ENCODE data around the gene LAGE3.

The LAGE3 gene

GRCh38 chrX:154489182-154489581 lies 10.1 kb upstream of the LAGE3 start:
- Histone ChIP-seq H3K9ac (ENCODE audit: low read length) (peak overlapping the region; percentile 91; the same call in 1 of the 2 replicates), H3K27me3 (ENCODE audit: low read depth, low read length) (no peaks in the 10 kb centered on the region), H3K79me2 (ENCODE audit: low read length) (peaks cover 22% of the 10 kb centered on the region), H2AFZ (ENCODE audit: low read depth, low read length) (no peak overlapping the region), H3K4me2 (ENCODE audit: low read length) (peak overlapping the region; percentile 96), H3K4me3 (ENCODE audit: low read length) (peak overlapping the region; percentile 97), H3K36me3 (replicated peaks; ENCODE audit: low read depth, low read length) (peaks cover 15% of the 10 kb centered on the region), H3K27ac (ENCODE audit: low read length) (no peak overlapping the region), H3K4me1 (ENCODE audit: low read length) (peaks cover 18% of the 10 kb centered on the region), H3K9me3 (ENCODE audit: insufficient read depth, low read length) (no peaks in the 10 kb centered on the region), H4K20me1 (ENCODE audit: insufficient read depth, low read length) (no peaks in the 10 kb centered on the region)
- no peak for TF ChIP-seq CTCF (IDR thresholded peaks at IDR 0.05; ENCODE audit: low read depth, low read length)
- TF ChIP-seq EZH2phosphoT487 (IDR thresholded peaks at IDR 0.05; ENCODE audit: low read depth), result no peak

GRCh38 chrX:154488336-154489075 lies 9.4 kb upstream of the LAGE3 start:
- no peaks in the 10 kb centered on the region for H3K9me3 ChIP-seq (ENCODE audit: insufficient read depth, low read length)
- no peaks in the 10 kb centered on the region for H3K27me3 ChIP-seq (ENCODE audit: low read depth, low read length)
- TF ChIP-seq EZH2phosphoT487 (IDR thresholded peaks at IDR 0.05; ENCODE audit: low read depth), result no peak
- no peak for TF ChIP-seq CTCF (IDR thresholded peaks at IDR 0.05; ENCODE audit: low read depth, low read length)
- H4K20me1 ChIP-seq (ENCODE audit: insufficient read depth, low read length), result no peaks in the 10 kb centered on the region
- no peak overlapping the region for H2AFZ ChIP-seq (ENCODE audit: low read depth, low read length)
- H3K9ac ChIP-seq (ENCODE audit: low read length), result no peak overlapping the region
- peaks cover 24% of the 10 kb centered on the region for H3K79me2 ChIP-seq (ENCODE audit: low read length)
- no peak overlapping the region for H3K27ac ChIP-seq (ENCODE audit: low read length)
- no peak overlapping the region for H3K4me2 ChIP-seq (ENCODE audit: low read length)
- H3K36me3 ChIP-seq (replicated peaks; ENCODE audit: low read depth, low read length), result peaks cover 19% of the 10 kb centered on the region
- H3K4me1 ChIP-seq (ENCODE audit: low read length), result peaks cover 18% of the 10 kb centered on the region
- no peak overlapping the region for H3K4me3 ChIP-seq (ENCODE audit: low read length)

GRCh38 chrX:154487518-154488290 lies 8.6 kb upstream of the LAGE3 start:
- Histone ChIP-seq H3K4me3 (ENCODE audit: low read length) (no peak overlapping the region), H3K27me3 (ENCODE audit: low read depth, low read length) (no peaks in the 10 kb centered on the region), H3K4me1 (ENCODE audit: low read length) (peaks cover 18% of the 10 kb centered on the region), H3K9ac (ENCODE audit: low read length) (no peak overlapping the region), H2AFZ (ENCODE audit: low read depth, low read length) (no peak overlapping the region), H3K36me3 (replicated peaks; ENCODE audit: low read depth, low read length) (peaks cover 19% of the 10 kb centered on the region), H4K20me1 (ENCODE audit: insufficient read depth, low read length) (no peaks in the 10 kb centered on the region), H3K27ac (ENCODE audit: low read length) (no peak overlapping the region), H3K4me2 (ENCODE audit: low read length) (peak overlapping the region; percentile 95; the same call in 1 of the 2 replicates), H3K79me2 (ENCODE audit: low read length) (peaks cover 24% of the 10 kb centered on the region), H3K9me3 (ENCODE audit: insufficient read depth, low read length) (no peaks in the 10 kb centered on the region)
- TF ChIP-seq EZH2phosphoT487 (IDR thresholded peaks at IDR 0.05; ENCODE audit: low read depth) (no peak), CTCF (IDR thresholded peaks at IDR 0.05; ENCODE audit: low read depth, low read length) (no peak)

Data from OCI-LY3 (cell line).